Heart left ventricle (tissue), 16 donors: ENCODE results near the gene PKD2. TPM values are rescaled to one million over a fixed set of nuclear protein-coding genes. Genes with fewer than 3 reads are reported as not detected.

Experiments
- ATAC-seq, 4 donors: fragments of 200-7000 bp; cut with Tn5 transposase; one replicate each; pipeline ENCODE4 v1.9.1; 2020 to 2022; ENCODE audit warnings: moderate library complexity in 4 of 4, mild to moderate bottlenecking in 3 of 4, moderate number of reproducible peaks in 1 of 4
- DNase-seq, 5 donors: peaks; one replicate each; pipeline ENCODE4 v3.0.0-alpha.2; 2020
- H3K27ac ChIP-seq, 12 donors: fragments of 200-600 bp; sonication (generic) in 4 of 12; one replicate each; pipeline versions ENCODE4 v1.5.0 to v1.8.0; 2016 to 2022; ENCODE audit warnings: mild to moderate bottlenecking in 2 of 12
- H3K27me3 ChIP-seq, 9 donors: fragments of 200-600 bp; sonication (generic) in 2 of 9; one replicate each; pipeline versions ENCODE4 v1.5.1 to v1.8.0; 2016 to 2022; ENCODE audit warnings: mild to moderate bottlenecking in 3 of 9
- H3K36me3 ChIP-seq, 9 donors: fragments of 200-600 bp; sonication (generic) in 2 of 9; one replicate each; pipeline versions ENCODE4 v1.5.0 to v1.8.0; 2018 to 2022; ENCODE audit warnings: mild to moderate bottlenecking in 2 of 9
- H3K4me1 ChIP-seq, 12 donors: fragments of 200-600 bp; sonication (generic) in 4 of 12; one replicate each; pipeline versions ENCODE4 v1.5.0 to v1.8.0; 2016 to 2022; ENCODE audit warnings: mild to moderate bottlenecking in 3 of 12
- H3K4me3 ChIP-seq, 12 donors: fragments of 200-600 bp; sonication (generic) in 4 of 12; one replicate each; pipeline versions ENCODE4 v1.5.0 to v1.8.0; 2017 to 2022; ENCODE audit warnings: mild to moderate bottlenecking in 9 of 12, moderate library complexity in 4 of 12
- H3K9me3 ChIP-seq, 12 donors: fragments of 200-600 bp; sonication (generic) in 4 of 12; one replicate each; pipeline versions ENCODE4 v1.5.0 to v1.8.0; 2016 to 2022; ENCODE audit warnings: mild to moderate bottlenecking in 1 of 12
- CTCF ChIP-seq, 12 donors: fragments of 200-600 bp; sonication (generic) in 4 of 12; IDR thresholded peaks; one replicate each; pipeline versions ENCODE4 v1.5.0 to v1.8.0; 2018 to 2022; ENCODE audit warnings: antibody characterized with exemption in 12 of 12, mild to moderate bottlenecking in 5 of 12
- POLR2A ChIP-seq, 2 donors: fragments of 450-650 bp; IDR thresholded peaks; one replicate each; pipeline ENCODE4 v1.6.1; 2017; ENCODE audit warnings: antibody characterized with exemption in 2 of 2, mild to moderate bottlenecking in 2 of 2, moderate library complexity in 2 of 2
- WGBS, 4 donors: extraction: QIAGEN DNeasy Blood & Tissue Kit in 2 of 4; methylation state at CpG; one replicate each; pipeline versions ENCODE4 v1.1.5 to v1.1.7; 2013 to 2018; 5-methylcytosine and 5-hydroxymethylcytosine counted together
- intact Hi-C, 10 donors: fragments of 100-400 bp; cut with DNase I; formaldehyde crosslinking; loops; one replicate each; pipeline versions ENCODE4 v1.11.1 to v1.14.2; 2022
- long read RNA-seq, 3 donors: library from polyadenylated mRNA; unstranded; transcript quantifications; one replicate each; pipeline ENCODE4 v2.0.0, GENCODE V29; 2020 to 2021
- polyA plus RNA-seq, 2 donors: library from polyadenylated mRNA; stranded (reverse); fragments of 200-250 nt; gene quantifications; one replicate each; pipeline ENCODE4 v1.2.3, GENCODE V29; 2013
- total RNA-seq, 9 donors: library from RNA; depleted of rRNA in 2 of 9; stranded (reverse); fragments of >200 nt in 2 of 9; fragmentation: NEBNext Ultra II Directional in 3 of 9; extraction: Animal tissue kit (Norgen Biotek cat#: 25700) in 3 of 9; gene quantifications; one replicate each; pipeline versions ENCODE4 v1.1.0 to v1.2.4, GENCODE V29; 2016 to 2023
- donor health status: ischemic (EF 13 %, LVEDD 7.1; RV severe dilation, severe dysfunction).
- donor health status: healthy with polysubstance abuse.
- donor health status: DM: no; HTN: yes; CAD: no.
- donor health status: DM: no; HTN: no; CAD: no.
- donor health status: ischemic (EF 25% LVEDD 6.9; RV normal size, moderate dysfunction).
- donor health status: ischemic (EF 25% LVEDD 5.7; RV mildly dilated, moderate dysfunction).
- donor health status: healthy.
- donor health status: DM: yes; HTN: yes; CAD: no.
- donor health status: ischemic (EF 35%, LVEDD 5.7; RV mildly dilated, moderate dysfunction).
- donor health status: nonischemic (EF 11% LVEDD 7.7; RV severe dilation, severe dysfunction).
- donor health status: DM: yes; HTN: yes; CAD: no.
- donor health status: PGD.
- donor health status: ischemic (EF 29% LVEDD 5.4; RV normal size, mild dysfunction).
- donor health status: nonischemic (EF 23%, LVEDD 6.1; RV moderate dilation, normal function).

The PKD2 gene
- total RNA-seq, result 10 to 100 TPM; 11.5 to 26.7 (median 17.2) TPM
- 10 to 100 TPM in 1 of 2 donors, 1 to 10 TPM in 1; 6.6 to 12.2 TPM for polyA plus RNA-seq
- long read RNA-seq, donor 1, full-length matches to known transcripts, result 6 of 15 reads
- long read RNA-seq, donor 1, partial matches to known transcripts, result 6 of 15 reads
- long read RNA-seq, donor 1, other reads (novel, unspliced or antisense), result 3 of 15 reads
- long read RNA-seq, donor 2, partial matches to known transcripts, result 2 of 2 reads
- long read RNA-seq, donor 2, other reads (novel, unspliced or antisense), result 0 of 2 reads
- long read RNA-seq, donor 3, full-length matches to known transcripts, result 10 of 16 reads
- long read RNA-seq, donor 3, partial matches to known transcripts, result 1 of 16 reads
- long read RNA-seq, donor 3, other reads (novel, unspliced or antisense), result 5 of 16 reads

GRCh38 chr4:88007304-88008121 is at the start of gene PKD2:
PKD2 (plus strand) TSS chr4:88007635; CDS start chr4:88007734, 99 bp downstream.
- Histone ChIP-seq H3K9me3 (peaks cover 0 to 3% (median 0%) of the 10 kb centered on the region in 12 donors), H3K27ac (peak within 1 kb of the TSS; percentile 49 to 91 (median 83)), H3K36me3 (no peaks in the 10 kb centered on the region), H3K27me3 (no peaks in the 10 kb centered on the region), H3K4me3 (peak within 1 kb of the TSS; percentile 72 to 90 (median 84)), H3K4me1 (peaks cover 0 to 70% (median 33%) of the 10 kb centered on the region in 12 donors)
- TF ChIP-seq POLR2A (IDR thresholded peaks at IDR 0.05) (peak in 1 of 2 donors; percentile 64), CTCF (IDR thresholded peaks at IDR 0.05) (no peak)
- 0 to 1% (median 0%) methylated on average over 19 to 116 of the region's 116 CpGs for WGBS, 4 donors
- ATAC-seq (peak; percentile 78 to 98 (median 97)), DNase-seq (peak; percentile 90 to 94 (median 92))
- intact Hi-C loops, result no loop called here

- intact Hi-C loops, result loop anchor here in 2 of 10 donors (10.0 kb wide), 1 partner anchor 277 kb away; no protein-coding TSS in a partner anchor
- Histone ChIP-seq H3K4me3 (no peak overlapping the region), H3K4me1 (no peaks in the 10 kb centered on the region), H3K9me3 (no peaks in the 10 kb centered on the region), H3K27ac (no peak overlapping the region), H3K27me3 (no peaks in the 10 kb centered on the region), H3K36me3 (no peaks in the 10 kb centered on the region)
- 56 to 80% (median 77%) methylated on average over 1 of the region's 1 CpG for WGBS, 4 donors
- TF ChIP-seq POLR2A (IDR thresholded peaks at IDR 0.05) (no peak), CTCF (IDR thresholded peaks at IDR 0.05) (no peak)
- DNase-seq (no peak), ATAC-seq (no peak)
These were observed 45.4 kb upstream of the PKD2 start for GRCh38 chr4:87961993-87962392.

GRCh38 chr4:87962398-87963146 is 44.9 kb upstream of the PKD2 start:
- H3K9me3 ChIP-seq, result no peaks in the 10 kb centered on the region
- intact Hi-C loops, result loop anchor here in 2 of 10 donors (10.0 kb wide), 1 partner anchor 278 kb away; no protein-coding TSS in a partner anchor
- WGBS, 4 donors, result 84 to 89% (median 86%) methylated on average over 5 of the region's 5 CpGs
- DNase-seq, result no peak
- TF ChIP-seq CTCF (IDR thresholded peaks at IDR 0.05) (no peak), POLR2A (IDR thresholded peaks at IDR 0.05) (no peak)
- H3K4me3 ChIP-seq, result no peak overlapping the region
- H3K27ac ChIP-seq, result no peak overlapping the region
- ATAC-seq, result no peak
- no peaks in the 10 kb centered on the region for H3K27me3 ChIP-seq
- no peaks in the 10 kb centered on the region for H3K4me1 ChIP-seq
- H3K36me3 ChIP-seq, result no peaks in the 10 kb centered on the region
